SK-N-SH treated with all-trans-retinoic acid at 6 μM for 48 hours (cell line): ENCODE results near the gene CNDP1.

Source experiments
- ATAC-seq: fragments of 200-7000 bp; cut with Tn5 transposase; 3 replicates; pipeline ENCODE4 v1.9.1; 2020; ENCODE audit warnings: mild to moderate bottlenecking, moderate library complexity
- ARNTL ChIP-seq: fragments of 450-650 bp; formaldehyde crosslinking; IDR thresholded peaks from 2 replicates; pipeline ENCODE4 v1.5.0; 2020; ENCODE audit warnings: low read depth, mild to moderate bottlenecking, moderate library complexity, borderline replicate concordance
- BACH2 ChIP-seq: fragments of 250-450 bp; sonication (Bioruptor Pico); IDR thresholded peaks from 2 replicates; pipeline ENCODE4 v1.9.0; 2021; ENCODE audit warnings: mild to moderate bottlenecking, borderline replicate concordance
- CSDC2 ChIP-seq: fragments of 250-450 bp; sonication (Bioruptor Pico); IDR thresholded peaks from 2 replicates; pipeline ENCODE4 v1.5.0; 2020; ENCODE audit warnings: mild to moderate bottlenecking, moderate library complexity
- ESRRG ChIP-seq: fragments of 250-450 bp; sonication (Bioruptor Pico); IDR thresholded peaks from 2 replicates; pipeline ENCODE4 v1.6.1; 2021; ENCODE audit warnings: mild to moderate bottlenecking
- GLIS3 ChIP-seq: fragments of 250-450 bp; sonication (Bioruptor Pico); IDR thresholded peaks from 2 replicates; pipeline ENCODE4 v1.5.0; 2020; ENCODE audit warnings: mild to moderate bottlenecking, moderate library complexity
- ISL1 ChIP-seq: fragments of 250-450 bp; sonication (Bioruptor Pico); IDR thresholded peaks from 2 replicates; pipeline ENCODE4 v2.1.2; 2022; ENCODE audit warnings: mild to moderate bottlenecking, moderate library complexity
- OSR1 ChIP-seq: fragments of 250-450 bp; sonication (Bioruptor Pico); IDR thresholded peaks from 2 replicates; pipeline ENCODE4 v1.8.0; 2022; ENCODE audit warnings: moderate library complexity, mild to moderate bottlenecking, inconsistent platforms
- POU6F1 ChIP-seq: fragments of 250-450 bp; sonication (Bioruptor Pico); IDR thresholded peaks from 2 replicates; pipeline ENCODE4 v1.8.0; 2021; ENCODE audit warnings: low read depth, mild to moderate bottlenecking, moderate library complexity, borderline replicate concordance
- PPARA ChIP-seq: fragments of 250-450 bp; sonication (Bioruptor Pico); IDR thresholded peaks from 2 replicates; pipeline ENCODE4 v1.5.0; 2020; ENCODE audit warnings: mild to moderate bottlenecking, borderline replicate concordance
- RARB ChIP-seq: fragments of 250-450 bp; sonication (Bioruptor Pico); IDR thresholded peaks from 2 replicates; pipeline ENCODE4 v1.8.0; 2021; ENCODE audit warnings: mild to moderate bottlenecking, moderate library complexity
- SNAI2 ChIP-seq: fragments of 250-450 bp; sonication (Bioruptor Pico); IDR thresholded peaks from 2 replicates; pipeline ENCODE4 v1.5.0; 2020; ENCODE audit warnings: mild to moderate bottlenecking, moderate library complexity
- TCF4 ChIP-seq: fragments of 250-450 bp; sonication (Bioruptor Pico); IDR thresholded peaks from 2 replicates; pipeline ENCODE4 v1.8.0; 2021; ENCODE audit warnings: mild to moderate bottlenecking, moderate library complexity, borderline replicate concordance
- TOX ChIP-seq: fragments of 250-450 bp; sonication (Bioruptor Pico); IDR thresholded peaks from 2 replicates; pipeline ENCODE4 v1.8.0; 2021; ENCODE audit warnings: mild to moderate bottlenecking, moderate library complexity, borderline replicate concordance
- TSHZ2 ChIP-seq: fragments of 250-450 bp; sonication (Bioruptor Pico); IDR thresholded peaks from 2 replicates; pipeline ENCODE4 v1.5.0; 2020; ENCODE audit warnings: mild to moderate bottlenecking, moderate library complexity
- ZC3H10 ChIP-seq: fragments of 250-450 bp; sonication (Bioruptor Pico); IDR thresholded peaks from 2 replicates; pipeline ENCODE4 v1.5.1; 2021; ENCODE audit warnings: mild to moderate bottlenecking, moderate library complexity
- ZFP3 ChIP-seq: fragments of 250-450 bp; sonication (Bioruptor Pico); IDR thresholded peaks from 2 replicates; pipeline ENCODE4 v1.5.0; 2020; ENCODE audit warnings: mild to moderate bottlenecking, moderate library complexity
- ZFP30 ChIP-seq: fragments of 450-650 bp; formaldehyde crosslinking; IDR thresholded peaks from 2 replicates; pipeline ENCODE4 v1.5.0; 2022; ENCODE audit warnings: mild to moderate bottlenecking, moderate library complexity
- ZNF565 ChIP-seq: fragments of 450-650 bp; formaldehyde crosslinking; conservative IDR thresholded peaks from 2 replicates; pipeline ENCODE4 v1.5.0; 2020; ENCODE audit warnings: low read depth, mild to moderate bottlenecking, moderate library complexity
- TF ChIP-seq, protein P1 (sequence below): fragments of 250-450 bp; sonication (Bioruptor Pico); IDR thresholded peaks from 2 replicates; pipeline ENCODE4 v1.8.0; 2020; ENCODE audit warnings: mild to moderate bottlenecking, moderate library complexity, borderline replicate concordance
- TF ChIP-seq, protein P2 (sequence below): fragments of 250-450 bp; sonication (Bioruptor Pico); IDR thresholded peaks from 2 replicates; pipeline ENCODE4 v1.5.1; 2021; ENCODE audit warnings: mild to moderate bottlenecking, moderate library complexity
- TF ChIP-seq, protein P3 (sequence below): fragments of 250-450 bp; sonication (Bioruptor Pico); IDR thresholded peaks from 2 replicates; pipeline ENCODE4 v1.5.1; 2020; ENCODE audit warnings: low read depth, mild to moderate bottlenecking, moderate library complexity

The CNDP1 gene

GRCh38 chr18:74613381-74613780 is 79.1 kb downstream of the CNDP1 start:
- TF ChIP-seq POU6F1 (CRISPR knock-in tag) (no peak), ZNF565 (no peak), CSDC2 (CRISPR knock-in tag) (no peak), ARNTL (no peak), ZC3H10 (CRISPR knock-in tag) (no peak), TOX (CRISPR knock-in tag) (no peak), PPARA (no peak), RARB (CRISPR knock-in tag) (no peak)
- TF ChIP-seq, protein P1, sequence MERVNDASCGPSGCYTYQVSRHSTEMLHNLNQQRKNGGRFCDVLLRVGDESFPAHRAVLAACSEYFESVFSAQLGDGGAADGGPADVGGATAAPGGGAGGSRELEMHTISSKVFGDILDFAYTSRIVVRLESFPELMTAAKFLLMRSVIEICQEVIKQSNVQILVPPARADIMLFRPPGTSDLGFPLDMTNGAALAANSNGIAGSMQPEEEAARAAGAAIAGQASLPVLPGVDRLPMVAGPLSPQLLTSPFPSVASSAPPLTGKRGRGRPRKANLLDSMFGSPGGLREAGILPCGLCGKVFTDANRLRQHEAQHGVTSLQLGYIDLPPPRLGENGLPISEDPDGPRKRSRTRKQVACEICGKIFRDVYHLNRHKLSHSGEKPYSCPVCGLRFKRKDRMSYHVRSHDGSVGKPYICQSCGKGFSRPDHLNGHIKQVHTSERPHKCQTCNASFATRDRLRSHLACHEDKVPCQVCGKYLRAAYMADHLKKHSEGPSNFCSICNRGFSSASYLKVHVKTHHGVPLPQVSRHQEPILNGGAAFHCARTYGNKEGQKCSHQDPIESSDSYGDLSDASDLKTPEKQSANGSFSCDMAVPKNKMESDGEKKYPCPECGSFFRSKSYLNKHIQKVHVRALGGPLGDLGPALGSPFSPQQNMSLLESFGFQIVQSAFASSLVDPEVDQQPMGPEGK (CRISPR knock-in tag): no peak
- TF ChIP-seq, protein P2, sequence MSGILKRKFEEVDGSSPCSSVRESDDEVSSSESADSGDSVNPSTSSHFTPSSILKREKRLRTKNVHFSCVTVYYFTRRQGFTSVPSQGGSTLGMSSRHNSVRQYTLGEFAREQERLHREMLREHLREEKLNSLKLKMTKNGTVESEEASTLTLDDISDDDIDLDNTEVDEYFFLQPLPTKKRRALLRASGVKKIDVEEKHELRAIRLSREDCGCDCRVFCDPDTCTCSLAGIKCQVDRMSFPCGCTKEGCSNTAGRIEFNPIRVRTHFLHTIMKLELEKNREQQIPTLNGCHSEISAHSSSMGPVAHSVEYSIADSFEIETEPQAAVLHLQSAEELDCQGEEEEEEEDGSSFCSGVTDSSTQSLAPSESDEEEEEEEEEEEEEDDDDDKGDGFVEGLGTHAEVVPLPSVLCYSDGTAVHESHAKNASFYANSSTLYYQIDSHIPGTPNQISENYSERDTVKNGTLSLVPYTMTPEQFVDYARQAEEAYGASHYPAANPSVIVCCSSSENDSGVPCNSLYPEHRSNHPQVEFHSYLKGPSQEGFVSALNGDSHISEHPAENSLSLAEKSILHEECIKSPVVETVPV (CRISPR knock-in tag): no peak
- no peak for ATAC-seq

GRCh38 chr18:74616494-74616893 is 82.2 kb downstream of the CNDP1 start:
- ATAC-seq: no peak
- TF ChIP-seq ZNF565 (no peak), PPARA (no peak), ARNTL (no peak), ZFP30 (no peak), TSHZ2 (no peak), RARB (CRISPR knock-in tag) (no peak), CSDC2 (CRISPR knock-in tag) (no peak), TCF4 (CRISPR knock-in tag) (no peak), ZFP3 (CRISPR knock-in tag) (no peak), GLIS3 (CRISPR knock-in tag) (no peak), ESRRG (no peak), SNAI2 (CRISPR knock-in tag) (no peak), BACH2 (CRISPR knock-in tag) (no peak), TOX (CRISPR knock-in tag) (no peak), ISL1 (CRISPR knock-in tag) (no peak), OSR1 (no peak)
- TF ChIP-seq, protein P1 (CRISPR knock-in tag): no peak
- TF ChIP-seq, protein P3, sequence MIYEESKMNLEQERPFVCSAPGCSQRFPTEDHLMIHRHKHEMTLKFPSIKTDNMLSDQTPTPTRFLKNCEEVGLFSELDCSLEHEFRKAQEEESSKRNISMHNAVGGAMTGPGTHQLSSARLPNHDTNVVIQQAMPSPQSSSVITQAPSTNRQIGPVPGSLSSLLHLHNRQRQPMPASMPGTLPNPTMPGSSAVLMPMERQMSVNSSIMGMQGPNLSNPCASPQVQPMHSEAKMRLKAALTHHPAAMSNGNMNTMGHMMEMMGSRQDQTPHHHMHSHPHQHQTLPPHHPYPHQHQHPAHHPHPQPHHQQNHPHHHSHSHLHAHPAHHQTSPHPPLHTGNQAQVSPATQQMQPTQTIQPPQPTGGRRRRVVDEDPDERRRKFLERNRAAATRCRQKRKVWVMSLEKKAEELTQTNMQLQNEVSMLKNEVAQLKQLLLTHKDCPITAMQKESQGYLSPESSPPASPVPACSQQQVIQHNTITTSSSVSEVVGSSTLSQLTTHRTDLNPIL: no peak
- TF ChIP-seq, protein P2 (CRISPR knock-in tag): no peak
- TF ChIP-seq, all 23 proteins: peak for 0
